CD14-positive monocyte (primary cell): ENCODE measurements around the gene SZRD1. TPM values are rescaled to one million over a fixed set of nuclear protein-coding genes. Genes with fewer than 3 reads are reported as not detected.

Experiments
- DNase-seq, 3 donors: peaks; one replicate each; pipeline ENCODE4 v3.0.0-alpha.2; 2011 to 2022
- H2AFZ ChIP-seq: 2 replicates; pipeline ENCODE4 v1.6.0; 2012; ENCODE audit warnings: mild to moderate bottlenecking, low read depth, low read length, inconsistent platforms; ENCODE audit not compliant: insufficient read depth, poor library complexity, severe bottlenecking
- H3K27ac ChIP-seq, 2 donors: 1 replicate in 1 of 2; 2 replicates in 1 of 2; pipeline ENCODE4 v1.5.1; 2012 to 2013; ENCODE audit warnings: low read length in 2 of 2, control low read depth in 1 of 2, inconsistent platforms in 1 of 2, low read depth in 1 of 2, mild to moderate bottlenecking in 1 of 2
- H3K27me3 ChIP-seq, 2 donors: one replicate each; pipeline versions ENCODE4 v1.6.0 to v1.6.1; 2011 to 2013; ENCODE audit warnings: low read length in 2 of 2; ENCODE audit not compliant: control insufficient read depth in 2 of 2, insufficient read depth in 2 of 2
- H3K36me3 ChIP-seq, 2 donors: replicated peaks in 1 of 2; 1 replicate in 1 of 2; 2 replicates in 1 of 2; pipeline versions ENCODE4 v1.5.1 to v1.6.1; 2012 to 2013; ENCODE audit warnings: low read length in 2 of 2, control low read depth in 1 of 2, inconsistent platforms in 1 of 2, mild to moderate bottlenecking in 1 of 2; ENCODE audit not compliant: insufficient read depth in 2 of 2, control insufficient read depth in 1 of 2
- H3K4me1 ChIP-seq, 2 donors: 1 replicate in 1 of 2; 2 replicates in 1 of 2; pipeline versions ENCODE4 v1.5.1 to v1.6.1; 2012 to 2013; ENCODE audit warnings: low read length in 2 of 2, control low read depth in 1 of 2, inconsistent platforms in 1 of 2, mild to moderate bottlenecking in 1 of 2, moderate library complexity in 1 of 2; ENCODE audit not compliant: insufficient read depth in 2 of 2, control insufficient read depth in 1 of 2
- H3K4me2 ChIP-seq: replicated peaks from 2 replicates; pipeline ENCODE3; 2012; ENCODE audit warnings: low read length, moderate library complexity, mild to moderate bottlenecking; ENCODE audit not compliant: poor library complexity, severe bottlenecking; ENCODE audit errors: extremely low read depth
- H3K4me3 ChIP-seq, 3 experiments: fragments of 200-600 bp in 1 of 3; sonication (generic) in 1 of 3; replicated peaks in 1 of 3; 1 replicate in 2 of 3; 2 replicates in 1 of 3; pipeline ENCODE4 v1.5.1; 2011 to 2013; ENCODE audit warnings: low read length in 3 of 3, mild to moderate bottlenecking in 3 of 3, control low read depth in 2 of 3, low read depth in 2 of 3, inconsistent platforms in 1 of 3, moderate library complexity in 1 of 3
- H3K79me2 ChIP-seq: 2 replicates; pipeline ENCODE4 v1.6.0; 2012; ENCODE audit warnings: mild to moderate bottlenecking, control low read depth, inconsistent platforms, low read length, moderate library complexity; ENCODE audit not compliant: insufficient read depth
- H3K9ac ChIP-seq: 2 replicates; pipeline ENCODE4 v1.6.0; 2017; ENCODE audit warnings: low read length, mild to moderate bottlenecking; ENCODE audit not compliant: insufficient read depth, poor library complexity, severe bottlenecking
- H3K9me3 ChIP-seq, 2 donors: replicated peaks in 1 of 2; 1 replicate in 1 of 2; 2 replicates in 1 of 2; pipeline versions ENCODE4 v1.5.1 to v1.6.1; 2012 to 2013; ENCODE audit warnings: low read length in 2 of 2, control low read depth in 1 of 2; ENCODE audit not compliant: control insufficient read depth in 1 of 2, insufficient read depth in 1 of 2
- H4K20me1 ChIP-seq: 2 replicates; pipeline ENCODE4 v1.6.0; 2012; ENCODE audit warnings: mild to moderate bottlenecking, low read length, control low read depth, moderate library complexity; ENCODE audit not compliant: insufficient read depth
- H3K27ac Mint-ChIP-seq, 7 donors: one replicate each; pipeline ENCODE4 v1.8.0; 2020; ENCODE audit warnings: mild to moderate bottlenecking in 7 of 7, mixed read lengths in 7 of 7, moderate library complexity in 6 of 7, inconsistent platforms in 2 of 7
- H3K27me3 Mint-ChIP-seq, 3 donors: one replicate each; pipeline ENCODE4 v1.8.0; 2021 to 2022; ENCODE audit warnings: low read depth in 3 of 3, mild to moderate bottlenecking in 3 of 3, mixed read lengths in 3 of 3, moderate library complexity in 3 of 3, inconsistent platforms in 1 of 3
- H3K36me3 Mint-ChIP-seq, 2 donors: one replicate each; pipeline ENCODE4 v1.8.0; 2020; ENCODE audit warnings: mixed read lengths in 2 of 2, inconsistent platforms in 1 of 2, mild to moderate bottlenecking in 1 of 2
- H3K4me1 Mint-ChIP-seq: one replicate; pipeline ENCODE4 v1.8.0; 2020; ENCODE audit warnings: mild to moderate bottlenecking, mixed read lengths
- H3K4me3 Mint-ChIP-seq, 2 donors: one replicate each; pipeline ENCODE4 v1.8.0; 2020; ENCODE audit warnings: mild to moderate bottlenecking in 2 of 2, mixed read lengths in 2 of 2, moderate library complexity in 1 of 2
- H3K9me3 Mint-ChIP-seq, 7 donors: one replicate each; pipeline ENCODE4 v1.8.0; 2020 to 2022; ENCODE audit warnings: mixed read lengths in 7 of 7, mild to moderate bottlenecking in 6 of 7, moderate library complexity in 6 of 7, inconsistent platforms in 2 of 7
- CTCF ChIP-seq: fragments of 200-600 bp; IDR thresholded peaks from one replicate; pipeline ENCODE4 v1.8.0; 2022; ENCODE audit warnings: antibody characterized with exemption, mild to moderate bottlenecking
- WGBS: methylation state at CpG from one replicate; pipeline ENCODE4 v1.1.5; 2013; ENCODE audit warnings: missing lambda C conversion rate; ENCODE audit not compliant: insufficient coverage; 5-methylcytosine and 5-hydroxymethylcytosine counted together
- intact Hi-C, 2 donors: fragments of 100-400 bp; cut with micrococcal nuclease; formaldehyde crosslinking; loops; one replicate each; pipeline versions ENCODE4 v1.15.0 to v1.15.1; 2023
- polyA plus RNA-seq, 3 donors: library from polyadenylated mRNA; depleted of rRNA in 1 of 3; unstranded in 2 of 3; stranded (reverse) in 1 of 3; fragments of 300-500 nt in 2 of 3; fragments of >200 nt in 1 of 3; fragmentation: Illumina TruSeq in 2 of 3; gene quantifications; 1 replicate in 2 of 3; 2 replicates in 1 of 3; pipeline ENCODE4 v1.2.3, GENCODE V29; 2012 to 2021

SZRD1 gene
- polyA plus RNA-seq, 3 donors: 46.4 to 50.5 (median 47.2) TPM

GRCh38 chr1:16394977-16395376, 27.9 kb downstream of the SZRD1 start:
- no peak for DNase-seq
- WGBS: 92% methylated on average over 11 of the region's 13 CpGs
- peaks cover 70 to 80% of the 10 kb centered on the region in 2 donors for H3K36me3 Mint-ChIP-seq
- H3K9me3 Mint-ChIP-seq: no peaks in the 10 kb centered on the region
- TF ChIP-seq CTCF: no peak
- no peak overlapping the region for H3K4me2 ChIP-seq
- H3K4me3 Mint-ChIP-seq: no peak overlapping the region
- peak overlapping the region in 1 of 7 donors; percentile 15 for H3K27ac Mint-ChIP-seq
- peaks cover 24% of the 10 kb centered on the region for H3K4me1 Mint-ChIP-seq
- peaks cover 0 to 3% (median under 1%) of the 10 kb centered on the region in 3 donors for H3K27me3 Mint-ChIP-seq
- H3K4me1 ChIP-seq: peaks cover 10 to 16% of the 10 kb centered on the region in 2 donors
- peak overlapping the region in 1 of 2 donors; percentile 14 for H3K27ac ChIP-seq
- intact Hi-C loops: no loop called here
- H3K36me3 ChIP-seq: peaks cover 58 to 82% of the 10 kb centered on the region in 2 donors
- H3K27me3 ChIP-seq: no peaks in the 10 kb centered on the region
- no peak overlapping the region for H3K4me3 ChIP-seq
- no peak overlapping the region for H3K9ac ChIP-seq
- H4K20me1 ChIP-seq: peaks cover 93% of the 10 kb centered on the region
- H3K79me2 ChIP-seq: peaks cover 44% of the 10 kb centered on the region
- no peaks in the 10 kb centered on the region for H3K9me3 ChIP-seq
- H2AFZ ChIP-seq: no peak overlapping the region

GRCh38 chr1:16396591-16396990, 29.5 kb downstream of the SZRD1 start:
- Histone ChIP-seq H3K9ac (no peak overlapping the region), H3K27ac (peak overlapping the region in 1 of 2 donors; percentile 41), H3K36me3 (peaks cover 58 to 84% of the 10 kb centered on the region in 2 donors), H4K20me1 (peaks cover 79% of the 10 kb centered on the region), H2AFZ (no peak overlapping the region), H3K4me1 (peaks cover 3 to 5% of the 10 kb centered on the region in 2 donors), H3K4me2 (no peak overlapping the region), H3K9me3 (no peaks in the 10 kb centered on the region), H3K4me3 (no peak overlapping the region), H3K79me2 (peaks cover 28% of the 10 kb centered on the region), H3K27me3 (no peaks in the 10 kb centered on the region)
- H3K9me3 Mint-ChIP-seq: no peaks in the 10 kb centered on the region
- intact Hi-C loops: no loop called here
- TF ChIP-seq CTCF: no peak
- WGBS: 100% methylated on average over 1 of the region's 7 CpGs
- peak overlapping the region in 1 of 7 donors; percentile 32 for H3K27ac Mint-ChIP-seq
- no peak overlapping the region for H3K4me3 Mint-ChIP-seq
- H3K27me3 Mint-ChIP-seq: peaks cover 0 to 3% (median 0%) of the 10 kb centered on the region in 3 donors
- H3K4me1 Mint-ChIP-seq: peaks cover 8% of the 10 kb centered on the region
- H3K36me3 Mint-ChIP-seq: peaks cover 68 to 82% of the 10 kb centered on the region in 2 donors
- no peak for DNase-seq
